Stimulated activated CD8-positive, alpha-beta memory T cell treated with anti-CD3 and anti-CD28 coated beads, Interleukin-2, amount 100 ng/mL, for 48 hours (primary cell): ENCODE measurements around the gene MPHOSPH9.
"Not testable (repeated sequence)": the region's sequence is repeated elsewhere in the genome, so short reads cannot be mapped to it uniquely, and the experiment has no call there.

ENCODE experiments used
- DNase-seq, 2 donors: peaks; one replicate each; pipeline ENCODE4 v3.0.0-alpha.2; 2020; ENCODE audit warnings: low read depth in 2 of 2

MPHOSPH9 gene

GRCh38 chr12:123225443-123225842, 7.5 kb downstream of the MPHOSPH9 start:
- no peak for DNase-seq

GRCh38 chr12:123223241-123223668, 9.7 kb downstream of the MPHOSPH9 start:
- DNase-seq, result peak in 1 of 2 donors; percentile 27

- DNase-seq, result not testable (repeated sequence)
Measured at GRCh38 chr12:123207815-123208214, 25.1 kb downstream of the MPHOSPH9 start.

GRCh38 chr12:123206794-123207193, 26.1 kb downstream of the MPHOSPH9 start:
- DNase-seq, result not testable (repeated sequence)

GRCh38 chr12:123200414-123200813, 32.5 kb downstream of the MPHOSPH9 start:
- DNase-seq, result no peak

- no peak for DNase-seq
Measured at GRCh38 chr12:123199936-123200335, 33.0 kb downstream of the MPHOSPH9 start.

- no peak for DNase-seq
Measured at GRCh38 chr12:123187637-123188036, 45.3 kb downstream of the MPHOSPH9 start.

GRCh38 chr12:123180171-123180570, 52.8 kb downstream of the MPHOSPH9 start:
- no peak for DNase-seq

- no peak for DNase-seq
Measured at GRCh38 chr12:123171967-123172366, 61.0 kb downstream of the MPHOSPH9 start.

GRCh38 chr12:123167329-123167728, 65.6 kb downstream of the MPHOSPH9 start:
- DNase-seq, result no peak

GRCh38 chr12:123165537-123165936, 67.4 kb downstream of the MPHOSPH9 start:
- DNase-seq, result no peak

GRCh38 chr12:123164710-123165261, 68.2 kb downstream of the MPHOSPH9 start:
- no peak for DNase-seq

- DNase-seq, result no peak
Measured at GRCh38 chr12:123164222-123164621, 68.7 kb downstream of the MPHOSPH9 start.

GRCh38 chr12:123163227-123163626, 69.7 kb downstream of the MPHOSPH9 start:
- DNase-seq, result no peak

GRCh38 chr12:123160801-123161487, 72.0 kb downstream of the MPHOSPH9 start:
- DNase-seq, result no peak

GRCh38 chr12:123153906-123154305, 79.0 kb downstream of the MPHOSPH9 start:
- DNase-seq, result no peak

GRCh38 chr12:123152833-123153232, 80.1 kb downstream of the MPHOSPH9 start:
- no peak for DNase-seq

GRCh38 chr12:123151457-123152454, 81.2 kb downstream of the MPHOSPH9 start:
- DNase-seq, result no peak

GRCh38 chr12:123150744-123151456, 82.0 kb downstream of the MPHOSPH9 start, which contains the start of gene PITPNM2:
Gene PITPNM2, minus strand, starts transcription at chr12:123151090. Its CDS starts 116,500 bp downstream, at chr12:123034590.
- DNase-seq, result peak; percentile 44 to 53

GRCh38 chr12:123150275-123150743, 82.6 kb downstream of the MPHOSPH9 start:
- peak in 1 of 2 donors; percentile 32 for DNase-seq
